H1 (cell line): ENCODE data around the gene C2. TPM values are rescaled to one million over a fixed set of nuclear protein-coding genes. Genes with fewer than 3 reads are reported as not detected.
A peak's percentile ranks its signal among the peaks of the same experiment; 100 is the strongest.

Source experiments
- CTCF ChIA-PET: fragments of 300-600 bp; sonication (Branson Sonifier 250); formaldehyde crosslinking; loops from one replicate; lab custom pipeline; 2021; ENCODE audit not compliant: partially characterized antibody; lab: Charles Lee
- POLR2A ChIA-PET: fragments of 300-600 bp; sonication (Branson Sonifier 250); formaldehyde crosslinking; loops from one replicate; lab custom pipeline; 2021; ENCODE audit warnings: inconsistent platforms; ENCODE audit not compliant: partially characterized antibody; lab: Charles Lee
- DNase-seq, 2 experiments: peaks; one replicate each; pipeline versions ENCODE4 v3.0.0 to v3.0.0-alpha.2; 2010 to 2022; ENCODE audit warnings: low spot score in 2 of 2, low read depth in 1 of 2, mixed read lengths in 1 of 2
- FAIRE-seq: peaks from 2 replicates; lab custom pipeline; 2011; peaks lifted over from hg19 to GRCh38; lab: Jason Lieb, UNC
- H2AFZ ChIP-seq: 2 replicates; pipeline ENCODE4 v1.8.1; 2012; ENCODE audit warnings: low read length, inconsistent platforms
- H2AK5ac ChIP-seq: 2 replicates; pipeline ENCODE4 v1.6.1; 2013; ENCODE audit warnings: low read depth, low read length
- H2BK120ac ChIP-seq: replicated peaks from 2 replicates; pipeline ENCODE3; 2013; ENCODE audit warnings: low read depth, low read length, inconsistent platforms
- H2BK12ac ChIP-seq: 2 replicates; pipeline ENCODE4 v1.6.1; 2013; ENCODE audit warnings: low read depth, low read length
- H2BK15ac ChIP-seq: 2 replicates; pipeline ENCODE4 v1.6.1; 2013; ENCODE audit warnings: low read length
- H2BK20ac ChIP-seq: 2 replicates; pipeline ENCODE4 v1.6.1; 2013; ENCODE audit warnings: low read length
- H2BK5ac ChIP-seq: 2 replicates; pipeline ENCODE4 v1.6.1; 2013; ENCODE audit warnings: low read depth, low read length
- H3K14ac ChIP-seq: 2 replicates; pipeline ENCODE4 v1.6.1; 2013; ENCODE audit warnings: inconsistent platforms; ENCODE audit not compliant: insufficient read length
- H3K18ac ChIP-seq: 2 replicates; pipeline ENCODE4 v1.6.1; 2013; ENCODE audit warnings: low read length; ENCODE audit errors: extremely low read depth
- H3K23ac ChIP-seq: 2 replicates; pipeline ENCODE4 v1.6.1; 2013; ENCODE audit warnings: inconsistent platforms; ENCODE audit not compliant: insufficient read length
- H3K23me2 ChIP-seq: 2 replicates; pipeline ENCODE4 v1.6.1; 2013; ENCODE audit warnings: low read depth, low read length
- H3K27ac ChIP-seq: 2 replicates; pipeline ENCODE4 v1.6.1; 2011; ENCODE audit warnings: low read depth, low read length, inconsistent platforms
- H3K27me3 ChIP-seq, 4 experiments: replicated peaks in 1 of 4; 1 replicate in 1 of 4; 2 replicates in 3 of 4; pipeline versions ENCODE4 v1.6.1 to v1.8.1; 2011 to 2013; ENCODE audit warnings: low read length in 3 of 4, mild to moderate bottlenecking in 3 of 4, inconsistent platforms in 2 of 4, mixed read lengths in 2 of 4, moderate library complexity in 1 of 4; ENCODE audit not compliant: control insufficient read depth in 3 of 4, insufficient read depth in 3 of 4; ENCODE audit errors: extremely low read depth in 1 of 4
- H3K36me3 ChIP-seq, 4 experiments: 2 replicates each; pipeline versions ENCODE4 v1.6.1 to v1.8.1; 2011 to 2013; ENCODE audit warnings: mild to moderate bottlenecking in 4 of 4, low read length in 3 of 4, moderate library complexity in 2 of 4, control low read depth in 1 of 4, inconsistent platforms in 1 of 4; ENCODE audit not compliant: insufficient read depth in 4 of 4, control insufficient read depth in 2 of 4
- H3K4ac ChIP-seq: replicated peaks from 2 replicates; pipeline ENCODE3; 2013; ENCODE audit warnings: low read length, low read depth, mixed read lengths, inconsistent platforms; ENCODE audit not compliant: insufficient read length
- H3K4me1 ChIP-seq, 4 experiments: replicated peaks in 1 of 4; 1 replicate in 1 of 4; 2 replicates in 3 of 4; pipeline versions ENCODE4 v1.6.1 to v1.8.1; 2011 to 2013; ENCODE audit warnings: low read length in 3 of 4, inconsistent platforms in 2 of 4, mixed read lengths in 1 of 4; ENCODE audit not compliant: insufficient read depth in 4 of 4, control insufficient read depth in 3 of 4
- H3K4me2 ChIP-seq, 2 experiments: 2 replicates each; pipeline versions ENCODE4 v1.6.1 to v1.8.1; 2011 to 2013; ENCODE audit warnings: low read depth in 2 of 2, low read length in 2 of 2, control low read depth in 1 of 2, inconsistent platforms in 1 of 2, mild to moderate bottlenecking in 1 of 2; ENCODE audit not compliant: insufficient read depth in 1 of 2
- H3K4me3 ChIP-seq, 4 experiments: fragments of 200-600, 300-600 bp in 1 of 4; sonication (generic), shearing (Covaris generic), sonication (Bioruptor Twin) in 1 of 4; 2 replicates each; pipeline versions ENCODE4 v1.5.1 to v1.8.1; 2011 to 2016; ENCODE audit warnings: low read length in 4 of 4, low read depth in 3 of 4, control low read depth in 2 of 4, inconsistent platforms in 2 of 4, mild to moderate bottlenecking in 2 of 4, mixed read lengths in 1 of 4, moderate library complexity in 1 of 4; ENCODE audit not compliant: insufficient read depth in 2 of 4; ENCODE audit errors: extremely low read depth in 1 of 4
- H3K56ac ChIP-seq: replicated peaks from 2 replicates; pipeline ENCODE3; 2013; ENCODE audit warnings: low read depth, mild to moderate bottlenecking, mixed read lengths, low read length, inconsistent platforms; ENCODE audit not compliant: insufficient read length
- H3K79me1 ChIP-seq: 2 replicates; pipeline ENCODE4 v1.6.1; 2013; ENCODE audit warnings: low read depth, low read length, control low read depth
- H3K79me2 ChIP-seq, 2 experiments: 2 replicates each; pipeline versions ENCODE4 v1.6.1 to v1.8.1; 2012 to 2013; ENCODE audit warnings: low read length in 2 of 2, mild to moderate bottlenecking in 2 of 2, inconsistent platforms in 1 of 2; ENCODE audit not compliant: insufficient read depth in 2 of 2, control insufficient read depth in 1 of 2
- H3K9ac ChIP-seq, 4 experiments: replicated peaks in 1 of 4; 1 replicate in 1 of 4; 2 replicates in 3 of 4; pipeline versions ENCODE4 v1.6.1 to v1.8.1; 2011 to 2013; ENCODE audit warnings: low read depth in 3 of 4, low read length in 3 of 4, control low read depth in 2 of 4, mild to moderate bottlenecking in 2 of 4, moderate library complexity in 2 of 4, inconsistent platforms in 1 of 4; ENCODE audit errors: extremely low read depth in 1 of 4
- H3K9me3 ChIP-seq, 2 experiments: 2 replicates each; pipeline versions ENCODE4 v1.6.1 to v1.8.1; 2012 to 2013; ENCODE audit warnings: mild to moderate bottlenecking in 2 of 2, moderate library complexity in 2 of 2, control low read depth in 1 of 2, inconsistent platforms in 1 of 2, low read depth in 1 of 2, low read length in 1 of 2, mixed read lengths in 1 of 2; ENCODE audit not compliant: insufficient read depth in 2 of 2
- H4K20me1 ChIP-seq, 2 experiments: replicated peaks in 1 of 2; 2 replicates each; pipeline versions ENCODE3 to v1.8.1; 2011 to 2013; ENCODE audit warnings: inconsistent platforms in 2 of 2, low read length in 2 of 2, mild to moderate bottlenecking in 1 of 2; ENCODE audit not compliant: insufficient read depth in 2 of 2, control insufficient read depth in 1 of 2
- H4K5ac ChIP-seq: 2 replicates; pipeline ENCODE4 v1.6.1; 2013; ENCODE audit warnings: low read length, low read depth, mixed read lengths, inconsistent platforms; ENCODE audit not compliant: insufficient read length
- H4K8ac ChIP-seq: 2 replicates; pipeline ENCODE4 v1.8.0; 2013; ENCODE audit warnings: mild to moderate bottlenecking, moderate library complexity, low read length, inconsistent platforms; ENCODE audit not compliant: insufficient read depth; ENCODE audit errors: extremely low read depth
- H4K91ac ChIP-seq: replicated peaks from 2 replicates; pipeline ENCODE3; 2013; ENCODE audit warnings: low read length, mixed read lengths, inconsistent platforms; ENCODE audit not compliant: insufficient read length
- E2F6 ChIP-seq: IDR thresholded peaks from 2 replicates; pipeline ENCODE4 v1.6.1; 2012; ENCODE audit warnings: inconsistent platforms
- PHF8 ChIP-seq: fragments of 200-600 bp; sonication (generic); conservative IDR thresholded peaks from 2 replicates; pipeline ENCODE4 v1.7.1; 2012; ENCODE audit warnings: low read depth, mild to moderate bottlenecking, inconsistent platforms, low read length, moderate library complexity
- TCF12 ChIP-seq: IDR thresholded peaks from 2 replicates; pipeline ENCODE4 v1.6.1; 2011; ENCODE audit warnings: low read depth, mild to moderate bottlenecking, low read length
- WGBS, 2 experiments: shearing (Covaris generic) in 1 of 2; methylation state at CpG; one replicate each; pipeline versions ENCODE4 v1.1.6 to v1.1.7; 2013 to 2015; ENCODE audit warnings: low lambda C conversion rate in 2 of 2, mixed read lengths in 2 of 2, inconsistent platforms in 1 of 2, low coverage in 1 of 2, missing lambda C conversion rate in 1 of 2; ENCODE audit not compliant: insufficient replicate concordance in 2 of 2, insufficient coverage in 1 of 2, insufficient read length in 1 of 2; ENCODE audit errors: extremely low coverage in 1 of 2, missing lambda C conversion rate in 1 of 2; 5-methylcytosine and 5-hydroxymethylcytosine counted together
- polyA plus RNA-seq, 7 experiments: library from polyadenylated mRNA; depleted of rRNA in 3 of 7; stranded (reverse) in 5 of 7; unstranded in 2 of 7; fragments of >200 nt in 5 of 7; fragments of 200-250 nt in 2 of 7; gene quantifications; 1 replicate in 5 of 7; 2 replicates in 1 of 7; 4 replicates in 1 of 7; pipeline versions ENCODE4 v1.2.1 to v1.2.3, GENCODE V29; 2011 to 2013; ENCODE audit warnings: missing spikeins in 2 of 7, mixed read lengths in 2 of 7
- total RNA-seq: library from RNA; stranded (reverse); fragmentation: NEBNext Ultra II Directional; extraction: Animal tissue kit (Norgen Biotek cat#: 25700); gene quantifications from 2 replicates; pipeline ENCODE4 v1.2.1, GENCODE V29; 2021

C2 gene
- total and polyA plus RNA-seq, 2 of the 8 experiments (the other 6 are each of a cell fraction or from before 2014, with no cell fraction given) = 0.26 to 0.38 TPM

GRCh38 chr6:31935021-31935420, 7.5 kb downstream of the C2 start:
- no peaks in the 10 kb centered on the region for H3K27me3 ChIP-seq
- no peak for DNase-seq
- H2BK5ac ChIP-seq = no peak overlapping the region
- H2BK12ac ChIP-seq = no peak overlapping the region
- peaks cover 4 to 7% of the 10 kb centered on the region in 2 experiments; a peak in 1 of 4 replicates for H3K9me3 ChIP-seq
- H3K9ac ChIP-seq = no peak overlapping the region
- H3K79me2 ChIP-seq = no peaks in the 10 kb centered on the region
- H4K8ac ChIP-seq = no peak overlapping the region
- no peak overlapping the region for H3K4me3 ChIP-seq
- no peak overlapping the region for H3K23ac ChIP-seq
- no peak overlapping the region for H3K14ac ChIP-seq
- no peak overlapping the region for H2BK120ac ChIP-seq
- no peak overlapping the region for H2AK5ac ChIP-seq
- no peak for FAIRE-seq
- no peaks in the 10 kb centered on the region for H3K4me1 ChIP-seq
- H4K5ac ChIP-seq = no peak overlapping the region
- no peaks in the 10 kb centered on the region for H3K79me1 ChIP-seq
- ChIA-PET POLR2A (interaction anchor here (1.4 kb wide), 1 partner anchor 13 kb away, joined by 5 read pairs; no protein-coding TSS in a partner anchor), CTCF (interaction anchor here (1.4 to 1.6 kb wide), 2 partner anchors 12 to 17 kb away, joined by 7 read pairs; no protein-coding TSS in a partner anchor)
- WGBS, 2 experiments = 87% methylated on average over 3 of the region's 3 CpGs; no CpG with 5 or more reads in 1 of the 2 experiments
- no peaks in the 10 kb centered on the region for H4K20me1 ChIP-seq
- H2BK20ac ChIP-seq = no peak overlapping the region
- H2BK15ac ChIP-seq = no peak overlapping the region
- no peak overlapping the region for H3K27ac ChIP-seq
- H3K4me2 ChIP-seq = no peak overlapping the region
- H4K91ac ChIP-seq = no peak overlapping the region
- TF ChIP-seq PHF8 (no peak), E2F6 (peak; percentile 37; the same call in 1 of the 2 replicates), TCF12 (no peak)
- TF ChIP-seq, all 59 proteins: peak for 1
- Histone ChIP-seq H3K56ac (no peak overlapping the region), H3K18ac (no peak overlapping the region), H3K36me3 (no peaks in the 10 kb centered on the region), H3K23me2 (no peaks in the 10 kb centered on the region), H3K4ac (no peak overlapping the region), H2AFZ (no peak overlapping the region)
